AG08396 (cell line): ENCODE results near the gene AKR1C8.
"Not testable (repeated sequence)": the region's sequence is repeated elsewhere in the genome, so short reads cannot be mapped to it uniquely, and the experiment has no call there.

Source experiments
- DNase-seq: peaks from one replicate; pipeline ENCODE4 v3.0.0; 2012; ENCODE audit warnings: low spot score, mixed read lengths

Gene AKR1C8

GRCh38 chr10:5168897-5169420 is 16.0 kb downstream of the AKR1C8 start:
- DNase-seq, result no peak

- DNase-seq, result no peak
These were observed 19.2 kb downstream of the AKR1C8 start for GRCh38 chr10:5165738-5166137.

- DNase-seq, result no peak
These were observed 21.5 kb downstream of the AKR1C8 start for GRCh38 chr10:5163487-5163886.

GRCh38 chr10:5159126-5159525 is 25.8 kb downstream of the AKR1C8 start:
- DNase-seq, result no peak

- DNase-seq, result no peak
These were observed 27.4 kb downstream of the AKR1C8 start for GRCh38 chr10:5157501-5157900.

- no peak for DNase-seq
These were observed 29.0 kb downstream of the AKR1C8 start for GRCh38 chr10:5155951-5156350.

GRCh38 chr10:5151076-5151475 is 33.9 kb downstream of the AKR1C8 start:
- no peak for DNase-seq

GRCh38 chr10:5148678-5149032 is 36.3 kb downstream of the AKR1C8 start:
- DNase-seq, result no peak

GRCh38 chr10:5147981-5148677 is 36.8 kb downstream of the AKR1C8 start:
- DNase-seq, result no peak

GRCh38 chr10:5147255-5147980 is 37.5 kb downstream of the AKR1C8 start:
- no peak for DNase-seq

- no peak for DNase-seq
These were observed 38.1 kb downstream of the AKR1C8 start for GRCh38 chr10:5146920-5147254.

GRCh38 chr10:5143137-5143536 is 41.8 kb downstream of the AKR1C8 start:
- no peak for DNase-seq

GRCh38 chr10:5142199-5142598 is 42.8 kb downstream of the AKR1C8 start:
- DNase-seq, result no peak

- not testable (repeated sequence) for DNase-seq
These were observed 47.3 kb downstream of the AKR1C8 start for GRCh38 chr10:5137699-5138098.

GRCh38 chr10:5136468-5137087 is 48.4 kb downstream of the AKR1C8 start:
- no peak for DNase-seq

- no peak for DNase-seq
These were observed 49.4 kb downstream of the AKR1C8 start for GRCh38 chr10:5135581-5135980.

GRCh38 chr10:5125315-5126044 is 59.5 kb downstream of the AKR1C8 start:
- DNase-seq, result no peak

- DNase-seq, result no peak
These were observed 61.1 kb downstream of the AKR1C8 start for GRCh38 chr10:5123886-5124285.

GRCh38 chr10:5119997-5120396 is 65.0 kb downstream of the AKR1C8 start:
- not testable (repeated sequence) for DNase-seq

- no peak for DNase-seq
These were observed 67.9 kb downstream of the AKR1C8 start for GRCh38 chr10:5117026-5117425.

GRCh38 chr10:5116621-5117020 is 68.3 kb downstream of the AKR1C8 start:
- no peak for DNase-seq

GRCh38 chr10:5109861-5110260 is 75.1 kb downstream of the AKR1C8 start:
- DNase-seq, result not testable (repeated sequence)
